GM04503 (cell line): ENCODE measurements around the gene BHLHA15.

ENCODE experiments used
- DNase-seq: peaks from one replicate; pipeline ENCODE4 v3.0.0-alpha.2; 2012; ENCODE audit warnings: low read depth

Gene BHLHA15

GRCh38 chr7:98187138-98187502 is 24.1 kb upstream of the BHLHA15 start:
- DNase-seq: no peak

- DNase-seq: no peak
These were observed 21.7 kb upstream of the BHLHA15 start for GRCh38 chr7:98189559-98189958.

- DNase-seq: no peak
These were observed 19.4 kb upstream of the BHLHA15 start for GRCh38 chr7:98191668-98192431.

- no peak for DNase-seq
These were observed 18.3 kb upstream of the BHLHA15 start for GRCh38 chr7:98192781-98193457.

- no peak for DNase-seq
These were observed 17.6 kb upstream of the BHLHA15 start for GRCh38 chr7:98193474-98194180.

GRCh38 chr7:98194186-98194585 is 17.1 kb upstream of the BHLHA15 start:
- DNase-seq: no peak

GRCh38 chr7:98194672-98195457 is 16.4 kb upstream of the BHLHA15 start:
- DNase-seq: no peak

GRCh38 chr7:98196706-98197605 is 14.3 kb upstream of the BHLHA15 start:
- DNase-seq: no peak

GRCh38 chr7:98199131-98199530 is 12.1 kb upstream of the BHLHA15 start:
- DNase-seq: no peak

- no peak for DNase-seq
These were observed 10.9 kb upstream of the BHLHA15 start for GRCh38 chr7:98200364-98200763.

GRCh38 chr7:98202367-98203195 is 8.7 kb upstream of the BHLHA15 start:
- DNase-seq: no peak

GRCh38 chr7:98203261-98203963 is 7.8 kb upstream of the BHLHA15 start:
- DNase-seq: no peak

- no peak for DNase-seq
These were observed 7.2 kb upstream of the BHLHA15 start for GRCh38 chr7:98203964-98204605.

- DNase-seq: no peak
These were observed 6.6 kb upstream of the BHLHA15 start for GRCh38 chr7:98204670-98205069.

GRCh38 chr7:98205162-98205845 is 5.9 kb upstream of the BHLHA15 start:
- DNase-seq: no peak

- no peak for DNase-seq
These were observed 4.5 kb upstream of the BHLHA15 start for GRCh38 chr7:98206451-98207330.

GRCh38 chr7:98209166-98209920 is 1.9 kb upstream of the BHLHA15 start:
- no peak for DNase-seq
